ENCODE results near the gene BTD.

Gene BTD

DNA sequence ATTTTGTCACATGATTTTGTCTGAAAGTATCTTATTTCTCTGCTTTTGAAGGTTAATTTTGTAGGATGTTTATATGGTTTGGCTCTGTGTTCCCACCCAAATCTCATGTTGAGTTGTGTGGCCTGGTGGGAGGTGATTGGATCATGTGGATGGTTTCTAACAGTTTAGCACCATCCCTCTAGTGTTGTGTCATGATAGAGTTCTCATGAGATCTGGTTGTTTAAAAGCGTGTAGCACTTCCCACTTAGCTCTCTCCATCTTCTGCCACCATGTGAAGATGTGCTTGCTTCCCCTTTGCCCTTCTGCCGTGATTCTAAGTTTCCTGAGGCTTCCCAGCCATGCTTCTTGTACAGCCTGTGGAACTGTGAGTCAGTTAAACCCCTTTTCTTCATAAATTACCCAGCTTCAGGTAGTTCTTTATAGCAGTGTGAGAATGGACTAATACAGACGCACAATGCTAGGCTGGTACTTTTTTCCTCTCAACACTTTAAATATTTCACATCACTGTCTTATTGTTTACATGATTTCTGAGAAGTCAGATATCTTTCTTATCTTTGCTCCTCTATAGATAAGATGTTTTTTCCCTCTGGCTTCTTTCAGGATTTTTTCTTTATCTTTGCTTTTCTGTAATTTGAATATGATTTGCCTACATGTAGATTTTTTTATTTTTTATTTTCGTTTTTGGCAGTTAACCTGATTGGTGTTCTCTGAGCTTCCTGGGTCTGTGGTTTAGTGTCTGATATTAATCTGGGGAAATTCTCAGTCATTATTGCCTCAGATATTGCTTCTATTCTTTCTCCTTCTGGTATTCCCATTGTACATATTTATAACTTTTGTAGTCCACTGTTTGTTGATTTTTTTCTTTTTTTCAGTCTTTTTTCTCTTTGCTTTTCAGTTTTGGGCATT lies 22.2 kb downstream of the BTD start:
- Histone ChIP-seq H3K9ac (ENCODE audit: low read length) (no peak overlapping the region), H4K20me1 (ENCODE audit: low read depth, low read length) (no peaks in the 10 kb centered on the region), H3K27me3 (ENCODE audit: low read length) (no peaks in the 10 kb centered on the region), H3K4me2 (ENCODE audit: low read depth, low read length, poor library complexity, severe bottlenecking) (no peak overlapping the region), H3K9me2 (replicated peaks; ENCODE audit: insufficient read depth, low read length) (no peaks in the 10 kb centered on the region), H3K9me3 (ENCODE audit: insufficient read depth, low read length) (0 out of 2 replicates have a peak, but pooled peaks cover 14% of the 10 kb centered on the region), H3K36me3 (ENCODE audit: low read length) (no peaks in the 10 kb centered on the region), H3K4me3 (ENCODE audit: insufficient read depth, low read length, poor library complexity, severe bottlenecking) (no peak overlapping the region), H3F3A (ENCODE audit: insufficient read depth) (no peaks in the 10 kb centered on the region), H2AFZ (ENCODE audit: low read depth, low read length, severe bottlenecking) (no peak overlapping the region), H3K79me2 (ENCODE audit: insufficient read depth, low read length) (no peaks in the 10 kb centered on the region), H3K27ac (ENCODE audit: low read depth, low read length) (no peak overlapping the region)
- TF ChIP-seq CTCF (IDR thresholded peaks at IDR 0.05; ENCODE audit: insufficient read depth, low read length, poor library complexity, severe bottlenecking), result no peak

GRCh38 chr3:15628967-15629366 lies 27.4 kb downstream of the BTD start:
- Histone ChIP-seq H3K4me3 (ENCODE audit: insufficient read depth, low read length, poor library complexity, severe bottlenecking) (no peak overlapping the region), H2AFZ (ENCODE audit: low read depth, low read length, severe bottlenecking) (no peak overlapping the region), H3K27ac (ENCODE audit: low read depth, low read length) (no peak overlapping the region), H3K27me3 (ENCODE audit: low read length) (no peaks in the 10 kb centered on the region), H3K9ac (ENCODE audit: low read length) (no peak overlapping the region), H3K4me2 (ENCODE audit: low read depth, low read length, poor library complexity, severe bottlenecking) (no peak overlapping the region), H3K9me3 (ENCODE audit: insufficient read depth, low read length) (no peaks in the 10 kb centered on the region), H3K79me2 (ENCODE audit: insufficient read depth, low read length) (no peaks in the 10 kb centered on the region), H3K9me2 (replicated peaks; ENCODE audit: insufficient read depth, low read length) (no peaks in the 10 kb centered on the region), H3F3A (ENCODE audit: insufficient read depth) (no peaks in the 10 kb centered on the region), H3K36me3 (ENCODE audit: low read length) (no peaks in the 10 kb centered on the region), H4K20me1 (ENCODE audit: low read depth, low read length) (no peaks in the 10 kb centered on the region)
- TF ChIP-seq EZH2phosphoT487 (conservative IDR thresholded peaks at IDR 0.05; ENCODE audit: low read length) (no peak), CTCF (IDR thresholded peaks at IDR 0.05; ENCODE audit: insufficient read depth, low read length, poor library complexity, severe bottlenecking) (no peak)

DNA sequence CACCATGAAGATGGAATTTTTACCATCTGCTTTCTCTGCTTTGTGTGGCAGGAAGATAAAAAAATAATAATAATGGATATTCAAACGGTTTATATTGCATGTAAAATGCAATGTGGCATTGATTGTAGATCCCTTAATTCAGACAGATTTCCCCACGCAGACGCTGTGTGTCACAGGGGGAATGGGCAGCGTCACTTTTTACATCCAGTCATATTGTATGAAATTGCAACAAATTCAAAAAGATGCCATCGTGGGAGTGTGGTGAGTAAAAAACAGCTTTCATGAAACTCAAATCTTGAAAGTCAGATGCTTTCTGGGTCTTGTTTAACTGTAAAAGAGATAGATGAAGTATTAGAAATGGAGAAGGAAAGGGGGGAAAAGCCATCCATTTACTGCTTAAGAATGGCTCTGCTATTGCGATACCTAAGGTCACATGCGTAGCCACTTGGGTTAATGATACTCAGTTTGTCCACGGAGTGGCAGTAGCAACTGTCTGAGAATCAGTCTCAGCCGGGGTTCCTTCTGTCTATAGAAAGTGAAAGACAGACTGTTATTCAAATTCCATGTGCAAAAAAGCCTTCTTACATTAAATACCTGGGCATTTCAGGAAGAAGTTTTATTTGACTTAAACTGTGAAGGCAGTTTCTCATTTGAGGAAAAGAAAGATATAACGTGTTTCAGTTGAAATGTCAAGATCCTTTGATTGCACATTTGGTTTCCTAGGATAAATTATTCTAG lies 28.5 kb downstream of the BTD start:
- Histone ChIP-seq H3K36me3 (ENCODE audit: low read length) (no peaks in the 10 kb centered on the region), H3K79me2 (ENCODE audit: insufficient read depth, low read length) (no peaks in the 10 kb centered on the region), H3K4me3 (ENCODE audit: insufficient read depth, low read length, poor library complexity, severe bottlenecking) (no peak overlapping the region), H3K27me3 (ENCODE audit: low read length) (no peaks in the 10 kb centered on the region), H3K9me2 (replicated peaks; ENCODE audit: insufficient read depth, low read length) (no peaks in the 10 kb centered on the region), H4K20me1 (ENCODE audit: low read depth, low read length) (no peaks in the 10 kb centered on the region), H2AFZ (ENCODE audit: low read depth, low read length, severe bottlenecking) (no peak overlapping the region), H3K27ac (ENCODE audit: low read depth, low read length) (no peak overlapping the region), H3K4me2 (ENCODE audit: low read depth, low read length, poor library complexity, severe bottlenecking) (peak overlapping the region; percentile 17), H3F3A (ENCODE audit: insufficient read depth) (no peaks in the 10 kb centered on the region), H3K9me3 (ENCODE audit: insufficient read depth, low read length) (no peaks in the 10 kb centered on the region), H3K9ac (ENCODE audit: low read length) (no peak overlapping the region)
- TF ChIP-seq EZH2phosphoT487 (conservative IDR thresholded peaks at IDR 0.05; ENCODE audit: low read length), result no peak
- peak; percentile 38 for TF ChIP-seq CTCF (IDR thresholded peaks at IDR 0.05; ENCODE audit: insufficient read depth, low read length, poor library complexity, severe bottlenecking)
